ENCODE results near the gene TTLL5. TPM values are rescaled to one million over a fixed set of nuclear protein-coding genes. Genes with fewer than 3 reads are reported as not detected.

Gene TTLL5
- total RNA-seq, 1 donor from 2014 or later, result 37.9 TPM

DNA sequence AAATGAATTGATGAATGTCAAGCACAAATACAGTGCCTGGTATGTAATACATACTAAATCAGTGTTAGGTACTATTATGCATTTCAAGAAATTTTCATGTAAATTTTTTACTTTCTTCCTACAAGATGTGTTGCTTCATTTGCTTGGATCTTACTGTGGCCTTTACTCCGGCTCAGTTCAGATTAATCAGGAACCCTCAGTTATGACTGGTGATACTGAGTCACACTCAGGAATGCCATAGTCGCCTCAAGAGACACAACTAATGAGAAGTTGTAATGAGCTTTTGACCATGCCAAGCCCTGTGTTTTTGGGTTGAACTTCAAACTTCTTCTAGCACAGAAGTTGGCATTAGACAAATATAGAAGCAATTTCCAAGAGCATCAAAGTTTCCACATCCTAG is 224.8 kb downstream of the TTLL5 start:
- H3K4me1 Mint-ChIP-seq, result no peaks in the 10 kb centered on the region
- DNase-seq, result no peak

DNA sequence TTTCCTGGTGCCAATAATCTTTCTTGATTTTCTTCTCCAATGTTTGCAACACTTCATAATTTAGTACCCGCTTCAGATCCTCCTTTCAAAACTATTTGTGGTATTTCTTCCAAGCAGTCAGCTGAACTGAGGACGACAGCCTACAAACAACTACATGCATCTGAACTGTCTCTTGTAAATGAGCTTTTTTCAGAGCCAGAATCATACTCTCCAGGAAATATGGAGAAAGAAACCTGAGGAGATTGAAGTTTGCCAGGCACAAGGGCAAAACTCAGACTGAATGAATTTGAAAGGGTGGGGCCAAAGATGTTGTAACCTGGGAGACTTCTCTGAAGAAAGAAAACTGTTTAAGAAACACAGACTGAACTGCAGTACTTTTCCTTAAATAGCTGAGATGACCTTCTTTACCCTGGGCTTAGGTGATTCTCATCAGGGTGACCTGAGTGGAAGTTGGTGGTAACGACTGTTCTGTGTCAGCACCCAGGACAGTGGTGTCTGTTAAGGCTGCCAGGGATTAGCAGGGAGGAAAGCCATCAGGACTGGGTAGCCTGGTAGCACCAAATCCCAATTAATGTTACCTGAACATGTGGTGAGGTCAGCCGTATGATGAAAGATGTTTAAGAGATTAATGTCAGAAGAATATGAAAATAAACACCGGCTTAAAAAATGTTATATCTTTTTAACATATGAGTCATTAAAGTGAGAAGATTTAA is 225.7 kb downstream of the TTLL5 start:
- CTCF ChIA-PET, result interaction anchor here (0.7 kb wide), 1 partner anchor 20 kb away, joined by 3 read pairs; no protein-coding TSS in a partner anchor
- intact Hi-C loops (cut with micrococcal nuclease), result no loop called here
- H3K9me3 Mint-ChIP-seq, result no peaks in the 10 kb centered on the region
- no peak overlapping the region for H3K27ac Mint-ChIP-seq
- peaks cover 18% of the 10 kb centered on the region for H3K36me3 Mint-ChIP-seq (ENCODE audit: low read depth)
- POLR2A ChIA-PET, result no interaction called here
- H3K4me1 Mint-ChIP-seq, result no peaks in the 10 kb centered on the region
- H3K4me3 Mint-ChIP-seq, result no peak overlapping the region
- DNase-seq (no peak), ATAC-seq (ENCODE audit: low read depth) (no peak)
- H3K27me3 Mint-ChIP-seq, result no peaks in the 10 kb centered on the region
- TF ChIP-seq, protein P1, sequence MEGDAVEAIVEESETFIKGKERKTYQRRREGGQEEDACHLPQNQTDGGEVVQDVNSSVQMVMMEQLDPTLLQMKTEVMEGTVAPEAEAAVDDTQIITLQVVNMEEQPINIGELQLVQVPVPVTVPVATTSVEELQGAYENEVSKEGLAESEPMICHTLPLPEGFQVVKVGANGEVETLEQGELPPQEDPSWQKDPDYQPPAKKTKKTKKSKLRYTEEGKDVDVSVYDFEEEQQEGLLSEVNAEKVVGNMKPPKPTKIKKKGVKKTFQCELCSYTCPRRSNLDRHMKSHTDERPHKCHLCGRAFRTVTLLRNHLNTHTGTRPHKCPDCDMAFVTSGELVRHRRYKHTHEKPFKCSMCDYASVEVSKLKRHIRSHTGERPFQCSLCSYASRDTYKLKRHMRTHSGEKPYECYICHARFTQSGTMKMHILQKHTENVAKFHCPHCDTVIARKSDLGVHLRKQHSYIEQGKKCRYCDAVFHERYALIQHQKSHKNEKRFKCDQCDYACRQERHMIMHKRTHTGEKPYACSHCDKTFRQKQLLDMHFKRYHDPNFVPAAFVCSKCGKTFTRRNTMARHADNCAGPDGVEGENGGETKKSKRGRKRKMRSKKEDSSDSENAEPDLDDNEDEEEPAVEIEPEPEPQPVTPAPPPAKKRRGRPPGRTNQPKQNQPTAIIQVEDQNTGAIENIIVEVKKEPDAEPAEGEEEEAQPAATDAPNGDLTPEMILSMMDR (IDR thresholded peaks at IDR 0.05), result no peak

More for the DNA sequence above, 224.8 kb downstream of the TTLL5 start:
- TF ChIP-seq, protein P1 (IDR thresholded peaks at IDR 0.05), result no peak
- Mint-ChIP-seq H3K27ac (no peak overlapping the region), H3K36me3 (ENCODE audit: low read depth) (peaks cover 18% of the 10 kb centered on the region), H3K9me3 (no peaks in the 10 kb centered on the region), H3K27me3 (no peaks in the 10 kb centered on the region), H3K4me3 (no peak overlapping the region)
- ATAC-seq (ENCODE audit: low read depth), result no peak
- intact Hi-C loops (cut with micrococcal nuclease), result no loop called here
- ChIA-PET POLR2A (no interaction called here), CTCF (no interaction called here)

- ChIA-PET POLR2A (no interaction called here), CTCF (interaction anchor here (0.8 kb wide), 1 partner anchor 18 kb away, joined by 4 read pairs; no protein-coding TSS in a partner anchor)
- Mint-ChIP-seq H3K4me3 (no peak overlapping the region), H3K27ac (no peak overlapping the region), H3K27me3 (no peaks in the 10 kb centered on the region), H3K9me3 (no peaks in the 10 kb centered on the region), H3K4me1 (no peaks in the 10 kb centered on the region), H3K36me3 (ENCODE audit: low read depth) (peaks cover 4% of the 10 kb centered on the region)
- TF ChIP-seq, protein P1 (IDR thresholded peaks at IDR 0.05), result no peak
- DNase-seq (no peak), ATAC-seq (ENCODE audit: low read depth) (no peak)
- intact Hi-C loops (cut with micrococcal nuclease), result no loop called here
Measured at GRCh38 chr14:75888945-75889344, 227.9 kb downstream of the TTLL5 start.

GRCh38 chr14:75896341-75896740 is 235.3 kb downstream of the TTLL5 start:
- ATAC-seq (ENCODE audit: low read depth), result no peak
- no peak overlapping the region for H3K4me3 Mint-ChIP-seq
- no peaks in the 10 kb centered on the region for H3K27me3 Mint-ChIP-seq
- no peaks in the 10 kb centered on the region for H3K4me1 Mint-ChIP-seq
- ChIA-PET CTCF (interaction anchor here (1.8 kb wide), 1 partner anchor 11 kb away, joined by 6 read pairs; no protein-coding TSS in a partner anchor), POLR2A (no interaction called here)
- no peak overlapping the region for H3K27ac Mint-ChIP-seq
- intact Hi-C loops (cut with micrococcal nuclease), result no loop called here
- DNase-seq, result no peak
- H3K9me3 Mint-ChIP-seq, result no peaks in the 10 kb centered on the region
- TF ChIP-seq, protein P1 (IDR thresholded peaks at IDR 0.05), result no peak
- H3K36me3 Mint-ChIP-seq (ENCODE audit: low read depth), result no peaks in the 10 kb centered on the region

GRCh38 chr14:75904311-75904710 is 243.3 kb downstream of the TTLL5 start:
- Mint-ChIP-seq H3K27me3 (no peaks in the 10 kb centered on the region), H3K4me3 (no peak overlapping the region), H3K9me3 (no peaks in the 10 kb centered on the region), H3K27ac (no peak overlapping the region), H3K4me1 (no peaks in the 10 kb centered on the region), H3K36me3 (ENCODE audit: low read depth) (no peaks in the 10 kb centered on the region)
- ChIA-PET CTCF (interaction anchor here (9.8 kb wide), 1 partner anchor 77 kb away, joined by 363 read pairs; the partner anchor contains the start of genes IFT43 and TGFB3), POLR2A (no interaction called here)
- DNase-seq, result no peak
- TF ChIP-seq, protein P1 (IDR thresholded peaks at IDR 0.05), result no peak
- ATAC-seq (ENCODE audit: low read depth), result no peak
- intact Hi-C loops (cut with micrococcal nuclease), result no loop called here

Measured in activated B cell treated with CpG ODN at 0.5 μM for 24 hours (primary cell).